ENCODE measurements around the gene ATP6AP1. TPM values are rescaled to one million over a fixed set of nuclear protein-coding genes. Genes with fewer than 3 reads are reported as not detected.

ATP6AP1 gene
- total and polyA plus RNA-seq, 2 experiments from 2014 or later, result 37.7 to 52.1 TPM

DNA sequence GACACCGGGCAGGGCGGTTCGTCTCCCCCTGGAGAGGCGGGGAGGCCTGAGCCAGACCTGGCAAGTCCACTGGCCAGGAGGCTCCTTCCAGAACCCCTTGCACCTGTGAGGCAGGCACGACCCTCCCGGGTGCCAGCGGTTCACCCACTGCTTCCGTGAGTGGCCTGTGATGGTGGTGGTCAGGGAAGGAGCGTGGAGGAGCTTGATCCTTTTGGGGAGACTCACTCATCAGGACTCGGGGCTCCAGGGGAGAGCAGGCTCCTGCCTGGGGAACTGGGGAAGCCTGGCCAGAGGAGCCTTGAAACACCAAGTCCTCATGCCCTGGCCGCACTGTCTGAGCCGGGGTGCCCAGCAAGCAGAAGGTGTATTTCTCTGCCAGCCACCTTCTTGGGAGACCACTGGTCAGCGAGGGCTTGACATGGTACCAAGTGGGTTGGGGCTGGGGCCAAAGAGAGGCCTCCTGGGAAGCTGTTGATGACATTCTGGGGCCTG is 16.3 kb downstream of the ATP6AP1 start (continued):
- TF ChIP-seq STAT1 (IDR thresholded peaks at IDR 0.05; ENCODE audit: unreplicated experiment) (no peak), ZNF114 (CRISPR knock-in tag; IDR thresholded peaks at IDR 0.05) (no peak)
- TF ChIP-seq, protein P1, sequence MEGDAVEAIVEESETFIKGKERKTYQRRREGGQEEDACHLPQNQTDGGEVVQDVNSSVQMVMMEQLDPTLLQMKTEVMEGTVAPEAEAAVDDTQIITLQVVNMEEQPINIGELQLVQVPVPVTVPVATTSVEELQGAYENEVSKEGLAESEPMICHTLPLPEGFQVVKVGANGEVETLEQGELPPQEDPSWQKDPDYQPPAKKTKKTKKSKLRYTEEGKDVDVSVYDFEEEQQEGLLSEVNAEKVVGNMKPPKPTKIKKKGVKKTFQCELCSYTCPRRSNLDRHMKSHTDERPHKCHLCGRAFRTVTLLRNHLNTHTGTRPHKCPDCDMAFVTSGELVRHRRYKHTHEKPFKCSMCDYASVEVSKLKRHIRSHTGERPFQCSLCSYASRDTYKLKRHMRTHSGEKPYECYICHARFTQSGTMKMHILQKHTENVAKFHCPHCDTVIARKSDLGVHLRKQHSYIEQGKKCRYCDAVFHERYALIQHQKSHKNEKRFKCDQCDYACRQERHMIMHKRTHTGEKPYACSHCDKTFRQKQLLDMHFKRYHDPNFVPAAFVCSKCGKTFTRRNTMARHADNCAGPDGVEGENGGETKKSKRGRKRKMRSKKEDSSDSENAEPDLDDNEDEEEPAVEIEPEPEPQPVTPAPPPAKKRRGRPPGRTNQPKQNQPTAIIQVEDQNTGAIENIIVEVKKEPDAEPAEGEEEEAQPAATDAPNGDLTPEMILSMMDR (conservative IDR thresholded peaks at IDR 0.05; ENCODE audit: low read depth in 2 of 2), result no peak
- TF ChIP-seq, protein P2, sequence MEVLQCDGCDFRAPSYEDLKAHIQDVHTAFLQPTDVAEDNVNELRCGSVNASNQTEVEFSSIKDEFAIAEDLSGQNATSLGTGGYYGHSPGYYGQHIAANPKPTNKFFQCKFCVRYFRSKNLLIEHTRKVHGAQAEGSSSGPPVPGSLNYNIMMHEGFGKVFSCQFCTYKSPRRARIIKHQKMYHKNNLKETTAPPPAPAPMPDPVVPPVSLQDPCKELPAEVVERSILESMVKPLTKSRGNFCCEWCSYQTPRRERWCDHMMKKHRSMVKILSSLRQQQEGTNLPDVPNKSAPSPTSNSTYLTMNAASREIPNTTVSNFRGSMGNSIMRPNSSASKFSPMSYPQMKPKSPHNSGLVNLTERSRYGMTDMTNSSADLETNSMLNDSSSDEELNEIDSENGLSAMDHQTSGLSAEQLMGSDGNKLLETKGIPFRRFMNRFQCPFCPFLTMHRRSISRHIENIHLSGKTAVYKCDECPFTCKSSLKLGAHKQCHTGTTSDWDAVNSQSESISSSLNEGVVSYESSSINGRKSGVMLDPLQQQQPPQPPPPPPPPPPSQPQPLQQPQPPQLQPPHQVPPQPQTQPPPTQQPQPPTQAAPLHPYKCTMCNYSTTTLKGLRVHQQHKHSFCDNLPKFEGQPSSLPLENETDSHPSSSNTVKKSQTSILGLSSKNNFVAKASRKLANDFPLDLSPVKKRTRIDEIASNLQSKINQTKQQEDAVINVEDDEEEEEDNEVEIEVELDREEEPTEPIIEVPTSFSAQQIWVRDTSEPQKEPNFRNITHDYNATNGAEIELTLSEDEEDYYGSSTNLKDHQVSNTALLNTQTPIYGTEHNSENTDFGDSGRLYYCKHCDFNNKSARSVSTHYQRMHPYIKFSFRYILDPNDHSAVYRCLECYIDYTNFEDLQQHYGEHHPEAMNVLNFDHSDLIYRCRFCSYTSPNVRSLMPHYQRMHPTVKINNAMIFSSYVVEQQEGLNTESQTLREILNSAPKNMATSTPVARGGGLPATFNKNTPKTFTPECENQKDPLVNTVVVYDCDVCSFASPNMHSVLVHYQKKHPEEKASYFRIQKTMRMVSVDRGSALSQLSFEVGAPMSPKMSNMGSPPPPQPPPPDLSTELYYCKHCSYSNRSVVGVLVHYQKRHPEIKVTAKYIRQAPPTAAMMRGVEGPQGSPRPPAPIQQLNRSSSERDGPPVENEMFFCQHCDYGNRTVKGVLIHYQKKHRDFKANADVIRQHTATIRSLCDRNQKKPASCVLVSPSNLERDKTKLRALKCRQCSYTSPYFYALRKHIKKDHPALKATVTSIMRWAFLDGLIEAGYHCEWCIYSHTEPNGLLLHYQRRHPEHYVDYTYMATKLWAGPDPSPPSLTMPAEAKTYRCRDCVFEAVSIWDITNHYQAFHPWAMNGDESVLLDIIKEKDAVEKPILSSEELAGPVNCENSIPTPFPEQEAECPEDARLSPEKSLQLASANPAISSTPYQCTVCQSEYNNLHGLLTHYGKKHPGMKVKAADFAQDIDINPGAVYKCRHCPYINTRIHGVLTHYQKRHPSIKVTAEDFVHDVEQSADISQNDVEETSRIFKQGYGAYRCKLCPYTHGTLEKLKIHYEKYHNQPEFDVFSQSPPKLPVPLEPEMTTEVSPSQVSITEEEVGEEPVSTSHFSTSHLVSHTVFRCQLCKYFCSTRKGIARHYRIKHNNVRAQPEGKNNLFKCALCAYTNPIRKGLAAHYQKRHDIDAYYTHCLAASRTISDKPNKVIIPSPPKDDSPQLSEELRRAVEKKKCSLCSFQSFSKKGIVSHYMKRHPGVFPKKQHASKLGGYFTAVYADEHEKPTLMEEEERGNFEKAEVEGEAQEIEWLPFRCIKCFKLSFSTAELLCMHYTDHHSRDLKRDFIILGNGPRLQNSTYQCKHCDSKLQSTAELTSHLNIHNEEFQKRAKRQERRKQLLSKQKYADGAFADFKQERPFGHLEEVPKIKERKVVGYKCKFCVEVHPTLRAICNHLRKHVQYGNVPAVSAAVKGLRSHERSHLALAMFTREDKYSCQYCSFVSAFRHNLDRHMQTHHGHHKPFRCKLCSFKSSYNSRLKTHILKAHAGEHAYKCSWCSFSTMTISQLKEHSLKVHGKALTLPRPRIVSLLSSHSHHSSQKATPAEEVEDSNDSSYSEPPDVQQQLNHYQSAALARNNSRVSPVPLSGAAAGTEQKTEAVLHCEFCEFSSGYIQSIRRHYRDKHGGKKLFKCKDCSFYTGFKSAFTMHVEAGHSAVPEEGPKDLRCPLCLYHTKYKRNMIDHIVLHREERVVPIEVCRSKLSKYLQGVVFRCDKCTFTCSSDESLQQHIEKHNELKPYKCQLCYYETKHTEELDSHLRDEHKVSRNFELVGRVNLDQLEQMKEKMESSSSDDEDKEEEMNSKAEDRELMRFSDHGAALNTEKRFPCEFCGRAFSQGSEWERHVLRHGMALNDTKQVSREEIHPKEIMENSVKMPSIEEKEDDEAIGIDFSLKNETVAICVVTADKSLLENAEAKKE (CRISPR knock-in tag; IDR thresholded peaks at IDR 0.05), result no peak

DNA sequence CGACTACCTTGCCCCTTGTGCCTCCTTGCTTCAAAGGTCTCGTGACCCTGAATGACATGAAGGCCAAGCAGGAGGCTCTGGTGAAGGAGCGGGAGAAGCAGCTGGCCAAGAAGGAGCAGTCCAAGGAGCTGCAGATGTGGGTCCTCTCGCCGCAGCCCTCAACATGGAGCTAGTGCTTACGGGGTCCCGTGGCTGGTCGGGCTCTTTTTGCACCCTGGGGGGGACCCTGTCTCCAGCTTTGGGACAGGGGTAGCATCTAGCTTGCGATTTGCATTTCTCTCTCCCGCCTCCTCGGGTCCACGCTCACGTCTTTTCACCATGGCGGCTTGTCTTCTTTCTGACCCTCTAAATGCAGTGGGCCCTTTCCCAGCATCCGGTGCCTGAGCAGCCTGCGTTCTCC is 17.3 kb downstream of the ATP6AP1 start:
- Histone ChIP-seq H3K79me2 (replicated peaks; ENCODE audit: insufficient read depth) (no peaks in the 10 kb centered on the region), H3F3A (replicated peaks; ENCODE audit: low read depth) (no peaks in the 10 kb centered on the region), H3K4me3 (no peak overlapping the region), H2AFZ (no peak overlapping the region), H3K4me2 (no peak overlapping the region), H3K9me2 (ENCODE audit: insufficient read depth) (no peaks in the 10 kb centered on the region), H4K20me1 (replicated peaks; ENCODE audit: insufficient read depth) (no peaks in the 10 kb centered on the region), H3K27me3 (ENCODE audit: insufficient read depth) (no peaks in the 10 kb centered on the region), H3K36me3 (ENCODE audit: insufficient read depth) (no peaks in the 10 kb centered on the region), H3K4me1 (ENCODE audit: insufficient read depth) (0 out of 2 replicates have a peak, but pooled peaks cover 3% of the 10 kb centered on the region), H3K27ac (ENCODE audit: low read depth) (no peak overlapping the region)
- Mint-ChIP-seq H3K27me3 (ENCODE audit: insufficient read depth, low read depth, poor library complexity) (peaks cover 7% of the 10 kb centered on the region), H3K4me3 (peak overlapping the region; percentile 10; the same call in 1 of the 3 replicates), H3K4me1 (no peaks in the 10 kb centered on the region), H3K36me3 (ENCODE audit: low read depth) (peaks cover 16% of the 10 kb centered on the region; the same call in 2 of the 3 replicates), H3K9me3 (no peaks in the 10 kb centered on the region), H3K27ac (no peak overlapping the region)
- ATAC-seq (no peak), DNase-seq (ENCODE audit: low spot score) (no peak)
- TF ChIP-seq EZH2 (IDR thresholded peaks at IDR 0.05; ENCODE audit: low read depth, unreplicated experiment) (no peak), EZH2phosphoT487 (IDR thresholded peaks at IDR 0.05; ENCODE audit: unreplicated experiment) (no peak), ZNF114 (CRISPR knock-in tag; IDR thresholded peaks at IDR 0.05) (no peak), STAT1 (IDR thresholded peaks at IDR 0.05; ENCODE audit: unreplicated experiment) (no peak), CREB1 (CRISPR knock-in tag; IDR thresholded peaks at IDR 0.05; ENCODE audit: low read depth) (no peak)
- TF ChIP-seq, protein P1 (conservative IDR thresholded peaks at IDR 0.05; ENCODE audit: low read depth in 2 of 2), result no peak
- TF ChIP-seq, protein P3, sequence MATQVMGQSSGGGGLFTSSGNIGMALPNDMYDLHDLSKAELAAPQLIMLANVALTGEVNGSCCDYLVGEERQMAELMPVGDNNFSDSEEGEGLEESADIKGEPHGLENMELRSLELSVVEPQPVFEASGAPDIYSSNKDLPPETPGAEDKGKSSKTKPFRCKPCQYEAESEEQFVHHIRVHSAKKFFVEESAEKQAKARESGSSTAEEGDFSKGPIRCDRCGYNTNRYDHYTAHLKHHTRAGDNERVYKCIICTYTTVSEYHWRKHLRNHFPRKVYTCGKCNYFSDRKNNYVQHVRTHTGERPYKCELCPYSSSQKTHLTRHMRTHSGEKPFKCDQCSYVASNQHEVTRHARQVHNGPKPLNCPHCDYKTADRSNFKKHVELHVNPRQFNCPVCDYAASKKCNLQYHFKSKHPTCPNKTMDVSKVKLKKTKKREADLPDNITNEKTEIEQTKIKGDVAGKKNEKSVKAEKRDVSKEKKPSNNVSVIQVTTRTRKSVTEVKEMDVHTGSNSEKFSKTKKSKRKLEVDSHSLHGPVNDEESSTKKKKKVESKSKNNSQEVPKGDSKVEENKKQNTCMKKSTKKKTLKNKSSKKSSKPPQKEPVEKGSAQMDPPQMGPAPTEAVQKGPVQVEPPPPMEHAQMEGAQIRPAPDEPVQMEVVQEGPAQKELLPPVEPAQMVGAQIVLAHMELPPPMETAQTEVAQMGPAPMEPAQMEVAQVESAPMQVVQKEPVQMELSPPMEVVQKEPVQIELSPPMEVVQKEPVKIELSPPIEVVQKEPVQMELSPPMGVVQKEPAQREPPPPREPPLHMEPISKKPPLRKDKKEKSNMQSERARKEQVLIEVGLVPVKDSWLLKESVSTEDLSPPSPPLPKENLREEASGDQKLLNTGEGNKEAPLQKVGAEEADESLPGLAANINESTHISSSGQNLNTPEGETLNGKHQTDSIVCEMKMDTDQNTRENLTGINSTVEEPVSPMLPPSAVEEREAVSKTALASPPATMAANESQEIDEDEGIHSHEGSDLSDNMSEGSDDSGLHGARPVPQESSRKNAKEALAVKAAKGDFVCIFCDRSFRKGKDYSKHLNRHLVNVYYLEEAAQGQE (IDR thresholded peaks at IDR 0.05; ENCODE audit: unreplicated experiment), result no peak
- TF ChIP-seq, protein P4, sequence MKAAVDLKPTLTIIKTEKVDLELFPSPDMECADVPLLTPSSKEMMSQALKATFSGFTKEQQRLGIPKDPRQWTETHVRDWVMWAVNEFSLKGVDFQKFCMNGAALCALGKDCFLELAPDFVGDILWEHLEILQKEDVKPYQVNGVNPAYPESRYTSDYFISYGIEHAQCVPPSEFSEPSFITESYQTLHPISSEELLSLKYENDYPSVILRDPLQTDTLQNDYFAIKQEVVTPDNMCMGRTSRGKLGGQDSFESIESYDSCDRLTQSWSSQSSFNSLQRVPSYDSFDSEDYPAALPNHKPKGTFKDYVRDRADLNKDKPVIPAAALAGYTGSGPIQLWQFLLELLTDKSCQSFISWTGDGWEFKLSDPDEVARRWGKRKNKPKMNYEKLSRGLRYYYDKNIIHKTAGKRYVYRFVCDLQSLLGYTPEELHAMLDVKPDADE (IDR thresholded peaks at IDR 0.05), result no peak
